ENCODE data around the gene SEC24A.

GRCh38 chr5:134634227-134634626 lies 14.4 kb upstream of the SEC24A start:
- TF ChIP-seq CTCF (IDR thresholded peaks at IDR 0.05) = no peak
- no peak for TF ChIP-seq POLR2AphosphoS5 (IDR thresholded peaks at IDR 0.05)
- TF ChIP-seq POLR2A (IDR thresholded peaks at IDR 0.05; ENCODE audit: low read depth) = no peak
- TF ChIP-seq EP300 (IDR thresholded peaks at IDR 0.05) = no peak

All from esophagus muscularis mucosa (tissue), 4 donors.